ENCODE measurements around the gene AFM.

AFM gene

GRCh38 chr4:73481358-73481757, at the start of gene AFM:
AFM (plus strand) TSS chr4:73481745; CDS start chr4:73481776, 31 bp downstream.
- DNase-seq (ENCODE audit: low read depth, low spot score): no peak

- no peak for DNase-seq (ENCODE audit: low read depth, low spot score)
These were observed 49.8 kb upstream of the AFM start for GRCh38 chr4:73431813-73432168.

GRCh38 chr4:73432169-73433000, 49.2 kb upstream of the AFM start:
- no peak for DNase-seq (ENCODE audit: low read depth, low spot score)

- DNase-seq (ENCODE audit: low read depth, low spot score): no peak
These were observed 48.4 kb upstream of the AFM start for GRCh38 chr4:73433140-73433539.

DNA sequence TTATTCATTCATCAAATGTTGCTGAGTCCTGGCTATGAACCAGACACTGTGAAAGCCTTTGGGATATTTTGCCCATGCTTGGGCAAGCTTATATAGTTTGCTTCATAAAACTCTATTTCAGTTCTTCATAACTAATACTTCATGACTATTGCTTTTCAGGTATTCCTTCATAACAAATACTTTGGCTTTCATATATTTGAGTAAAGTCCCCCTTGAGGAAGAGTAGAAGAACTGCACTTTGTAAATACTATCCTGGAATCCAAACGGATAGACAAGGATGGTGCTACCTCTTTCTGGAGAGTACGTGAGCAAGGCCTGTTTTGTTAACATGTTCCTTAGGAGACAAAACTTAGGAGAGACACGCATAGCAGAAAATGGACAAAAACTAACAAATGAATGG, 47.2 kb upstream of the AFM start:
- DNase-seq (ENCODE audit: low read depth, low spot score): no peak

DNA sequence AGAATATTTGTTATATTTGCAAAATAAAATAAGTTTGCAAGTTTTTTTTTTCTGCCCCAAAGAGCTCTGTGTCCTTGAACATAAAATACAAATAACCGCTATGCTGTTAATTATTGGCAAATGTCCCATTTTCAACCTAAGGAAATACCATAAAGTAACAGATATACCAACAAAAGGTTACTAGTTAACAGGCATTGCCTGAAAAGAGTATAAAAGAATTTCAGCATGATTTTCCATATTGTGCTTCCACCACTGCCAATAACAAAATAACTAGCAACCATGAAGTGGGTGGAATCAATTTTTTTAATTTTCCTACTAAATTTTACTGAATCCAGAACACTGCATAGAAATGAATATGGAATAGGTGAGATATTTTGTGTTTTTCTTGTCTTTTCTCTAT, 45.6 kb upstream of the AFM start, which contains the start of gene AFP:
TSS of gene AFP (plus strand) at position 238 of the 400 bp plus-strand sequence. CDS start at position 280, 42 bp downstream.
- DNase-seq (ENCODE audit: low read depth, low spot score): no peak

- no peak for DNase-seq (ENCODE audit: low read depth, low spot score)
These were observed 44.6 kb upstream of the AFM start for GRCh38 chr4:73436674-73437557.

- no peak for DNase-seq (ENCODE audit: low read depth, low spot score)
These were observed 44.0 kb upstream of the AFM start for GRCh38 chr4:73437558-73437956.

- DNase-seq (ENCODE audit: low read depth, low spot score): no peak
These were observed 43.5 kb upstream of the AFM start for GRCh38 chr4:73438048-73438447.

GRCh38 chr4:73438582-73439215, 42.8 kb upstream of the AFM start:
- no peak for DNase-seq (ENCODE audit: low read depth, low spot score)

DNA sequence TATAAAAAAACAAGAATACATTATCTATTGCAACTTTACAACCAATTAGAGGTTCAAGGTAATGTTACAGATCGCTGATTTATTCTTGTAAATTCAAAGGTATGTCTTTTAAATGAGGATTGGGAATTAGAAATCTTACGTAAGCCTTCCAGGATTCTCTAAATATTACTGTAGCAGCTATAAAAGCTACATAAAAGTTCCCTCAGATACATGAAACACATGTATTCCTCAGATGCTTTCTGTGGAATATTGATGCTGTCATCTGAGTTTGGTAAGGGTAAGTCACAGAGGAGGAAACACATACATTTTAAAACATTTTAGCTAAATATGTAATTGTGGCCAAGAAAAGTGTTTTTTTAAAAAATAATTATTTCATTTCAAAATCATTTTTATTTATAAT, 42.1 kb upstream of the AFM start:
- no peak for DNase-seq (ENCODE audit: low read depth, low spot score)

- DNase-seq (ENCODE audit: low read depth, low spot score): no peak
These were observed 41.6 kb upstream of the AFM start for GRCh38 chr4:73439991-73440390.

DNA sequence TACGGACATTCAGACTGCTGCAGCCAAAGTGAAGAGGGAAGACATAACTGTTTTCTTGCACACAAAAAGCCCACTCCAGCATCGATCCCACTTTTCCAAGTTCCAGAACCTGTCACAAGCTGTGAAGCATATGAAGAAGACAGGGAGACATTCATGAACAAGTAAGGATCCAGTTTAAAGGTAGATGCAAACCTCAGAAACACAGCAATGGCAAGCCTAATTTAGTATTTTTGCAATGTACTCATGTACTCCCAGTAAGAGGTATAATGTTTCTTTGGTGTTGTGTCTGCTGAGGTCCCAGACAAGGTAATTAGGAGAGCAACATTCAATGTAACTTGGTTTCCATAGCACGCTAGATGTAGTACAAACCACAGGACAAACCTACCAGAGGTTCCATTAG, 40.9 kb upstream of the AFM start:
- DNase-seq (ENCODE audit: low read depth, low spot score): no peak

DNA sequence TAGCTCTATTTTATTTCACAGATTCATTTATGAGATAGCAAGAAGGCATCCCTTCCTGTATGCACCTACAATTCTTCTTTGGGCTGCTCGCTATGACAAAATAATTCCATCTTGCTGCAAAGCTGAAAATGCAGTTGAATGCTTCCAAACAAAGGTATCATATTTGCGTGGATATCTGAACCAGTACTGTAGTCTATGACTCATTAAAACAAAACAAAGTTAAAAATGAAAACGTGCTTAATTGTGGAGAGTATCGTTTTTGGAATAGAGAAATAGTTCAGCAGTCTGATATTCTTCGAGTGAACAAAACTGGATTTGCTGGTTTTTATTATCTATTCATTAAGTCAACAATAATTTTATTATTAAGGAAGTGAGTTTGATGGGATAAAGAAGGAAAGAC, 39.3 kb upstream of the AFM start:
- DNase-seq (ENCODE audit: low read depth, low spot score): no peak

DNA sequence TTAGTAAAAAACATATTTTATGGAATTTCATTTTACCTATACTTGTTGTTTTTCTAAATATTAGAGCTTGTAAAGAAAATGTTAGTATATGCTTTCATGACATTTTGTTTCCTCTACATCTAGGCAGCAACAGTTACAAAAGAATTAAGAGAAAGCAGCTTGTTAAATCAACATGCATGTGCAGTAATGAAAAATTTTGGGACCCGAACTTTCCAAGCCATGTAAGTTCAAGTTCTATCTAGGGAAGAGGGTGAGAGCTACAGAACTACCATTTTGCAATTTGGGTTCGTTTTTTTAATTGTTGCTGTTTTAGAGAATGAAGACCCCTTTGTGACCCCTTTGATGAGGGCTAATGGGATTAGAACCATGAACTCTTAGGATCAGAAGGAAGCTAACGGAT, 38.3 kb upstream of the AFM start:
- no peak for DNase-seq (ENCODE audit: low read depth, low spot score)

DNA sequence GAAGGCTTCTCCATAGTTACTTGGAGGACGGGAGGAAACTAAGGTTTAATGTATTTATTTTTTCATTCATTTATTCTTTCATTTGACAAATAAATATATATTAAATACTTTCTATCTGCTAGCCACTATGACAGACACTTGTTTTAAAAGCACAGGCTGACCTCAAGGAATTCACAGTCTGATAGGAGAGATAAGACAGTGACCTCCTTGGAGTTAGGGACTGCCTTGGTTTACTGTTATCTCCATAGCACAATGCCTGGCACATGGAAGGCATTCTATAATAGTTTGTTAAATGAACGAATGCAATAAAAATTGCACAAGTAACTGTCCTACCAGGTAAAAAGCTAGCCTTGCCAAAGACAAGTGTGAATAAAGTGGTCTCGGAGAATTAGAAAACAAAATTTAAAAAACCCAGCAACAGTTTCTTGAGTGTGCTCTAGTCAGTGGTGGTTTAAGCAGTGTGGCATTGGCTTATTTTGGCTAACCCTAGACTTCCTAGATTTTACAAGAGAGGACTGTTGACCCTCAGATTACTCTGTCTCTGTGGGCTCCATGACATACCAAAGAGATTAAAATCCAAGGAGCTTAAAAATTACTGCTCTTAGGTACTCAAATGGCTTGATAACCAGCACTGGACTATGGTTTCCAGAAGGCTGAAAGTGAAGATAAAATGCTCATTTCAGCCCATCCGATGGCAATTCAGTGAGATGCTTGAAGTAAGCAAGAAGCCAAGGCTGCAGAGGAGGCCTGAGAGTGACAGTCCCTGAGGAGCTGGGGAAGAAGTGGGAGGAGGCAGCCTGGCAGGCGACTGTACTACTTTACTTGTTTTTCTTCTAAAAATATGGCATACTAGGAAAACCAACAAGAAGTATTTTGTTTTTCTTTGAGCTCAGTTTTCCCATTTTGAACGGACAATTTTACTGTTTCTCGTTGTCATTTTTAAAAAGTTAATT, 35.9 kb upstream of the AFM start:
- DNase-seq (ENCODE audit: low read depth, low spot score): no peak

DNA sequence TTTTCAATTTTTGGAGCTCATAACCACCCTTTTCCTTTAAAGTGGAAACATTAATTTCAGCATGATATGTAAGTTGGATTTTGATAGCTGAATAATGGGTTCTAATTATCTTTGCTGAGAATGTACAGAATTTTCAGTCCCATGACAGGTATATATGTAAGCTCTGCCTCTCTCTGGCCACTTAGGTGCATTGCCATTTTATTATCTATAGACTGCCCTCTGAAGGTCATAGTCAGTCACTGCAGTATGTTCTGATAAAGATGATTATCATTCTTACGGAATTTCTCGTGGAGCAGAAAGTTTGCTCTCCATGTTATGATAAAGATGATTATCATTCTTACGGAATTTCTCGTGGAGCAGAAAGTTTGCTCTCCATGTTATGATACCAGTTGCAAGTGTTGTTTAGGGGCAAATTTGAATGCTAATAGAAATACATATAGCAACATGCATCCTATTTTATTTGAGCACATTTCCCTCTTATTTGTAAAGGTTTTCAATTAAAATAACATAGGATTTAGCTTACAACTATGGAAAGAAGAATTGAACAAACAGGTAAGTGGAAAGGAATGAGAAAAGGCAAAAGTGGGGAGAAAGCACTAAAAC, 35.1 kb upstream of the AFM start:
- DNase-seq (ENCODE audit: low read depth, low spot score): no peak

- DNase-seq (ENCODE audit: low read depth, low spot score): no peak
These were observed 33.9 kb upstream of the AFM start for GRCh38 chr4:73447671-73448070.

- no peak for DNase-seq (ENCODE audit: low read depth, low spot score)
These were observed 32.9 kb upstream of the AFM start for GRCh38 chr4:73448448-73449203.

- no peak for DNase-seq (ENCODE audit: low read depth, low spot score)
These were observed 31.0 kb upstream of the AFM start for GRCh38 chr4:73450398-73451004.

Data from smooth muscle cell of the brain vasculature (primary cell).